ENCODE results near the gene STARD9. TPM values are rescaled to one million over a fixed set of nuclear protein-coding genes. Genes with fewer than 3 reads are reported as not detected.

Gene STARD9
- polyA plus RNA-seq, 3 donors = 0.39 TPM; not detected in 2

DNA sequence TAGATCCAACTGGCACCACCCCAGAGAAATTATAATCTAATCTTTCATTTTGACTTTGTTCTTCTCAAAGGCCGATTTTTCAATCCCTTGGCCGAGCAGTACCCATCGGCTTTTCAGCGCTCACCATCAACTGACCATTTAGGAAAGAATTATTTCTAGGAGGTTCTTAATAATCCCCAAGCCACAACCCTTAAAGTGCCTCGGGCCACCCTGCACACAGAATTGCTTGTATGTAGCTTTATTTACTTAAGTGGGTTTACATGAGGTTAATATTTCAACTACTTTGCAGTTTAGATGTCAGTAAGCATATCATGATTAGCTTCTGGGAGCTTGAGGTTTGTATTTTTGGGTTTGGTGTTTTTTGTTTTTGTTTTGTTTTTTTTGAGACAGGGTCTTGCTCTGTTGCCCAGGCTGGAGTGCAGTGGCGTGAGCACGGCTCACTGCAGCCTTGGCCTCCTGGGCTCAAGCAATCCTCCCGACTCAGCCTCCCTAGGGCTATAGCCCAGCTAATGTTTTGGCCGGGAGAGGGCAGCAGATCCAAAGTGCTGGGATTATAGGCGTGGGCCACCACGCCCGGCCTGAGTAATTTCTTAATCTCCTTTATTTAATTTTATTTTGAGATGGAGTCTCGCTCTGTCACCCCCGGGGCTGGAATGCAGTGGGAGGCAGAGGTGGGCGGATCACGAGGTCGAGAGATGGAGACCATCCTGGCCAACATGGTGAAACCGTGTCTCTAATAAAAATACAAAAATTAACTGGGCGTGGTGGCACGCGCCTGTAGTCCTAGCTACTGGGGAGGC, 162.3 kb downstream of the STARD9 start:
- H3K27me3 ChIP-seq (ENCODE audit: control insufficient read depth in 2 of 2, insufficient read depth in 2 of 2, low read length in 2 of 2) = no peaks in the 10 kb centered on the region
- Mint-ChIP-seq H3K27ac (peak overlapping the region in 6 of 7 donors; percentile 11 to 68 (median 44)), H3K9me3 (no peaks in the 10 kb centered on the region), H3K4me3 (peak overlapping the region; percentile 83 to 84), H3K27me3 (ENCODE audit: low read depth in 3 of 3) (peaks cover 0 to 2% (median 0%) of the 10 kb centered on the region in 3 donors), H3K36me3 (peaks cover 25 to 29% of the 10 kb centered on the region in 2 donors), H3K4me1 (peaks cover 14% of the 10 kb centered on the region)
- no peaks in the 10 kb centered on the region for H4K20me1 ChIP-seq (ENCODE audit: insufficient read depth, low read length)
- peak overlapping the region; percentile 53 to 93 (median 54) for H3K4me3 ChIP-seq (replicated peaks in 1 of 3; ENCODE audit: low read depth in 2 of 3, low read length in 3 of 3)
- H3K36me3 ChIP-seq (replicated peaks in 1 of 2; ENCODE audit: control insufficient read depth in 1 of 2, insufficient read depth in 2 of 2, low read length in 2 of 2) = peaks cover 19 to 46% of the 10 kb centered on the region in 2 donors
- H3K9ac ChIP-seq (ENCODE audit: insufficient read depth, low read length, poor library complexity, severe bottlenecking) = peak overlapping the region; percentile 89
- no peak for TF ChIP-seq CTCF (IDR thresholded peaks at IDR 0.05)
- no peak for DNase-seq
- intact Hi-C loops (cut with micrococcal nuclease) = loop anchor here (5.0 to 10.0 kb wide), 2 partner anchors 185 to 187 kb away; partner anchors contain the start of gene TTBK2 (in 2 of the 2)
- H2AFZ ChIP-seq (ENCODE audit: insufficient read depth, low read depth, low read length, poor library complexity, severe bottlenecking) = peak overlapping the region; percentile 89
- H3K79me2 ChIP-seq (ENCODE audit: insufficient read depth, low read length) = peaks cover 16% of the 10 kb centered on the region
- H3K27ac ChIP-seq (ENCODE audit: low read depth in 1 of 2, low read length in 2 of 2) = peak overlapping the region; percentile 13 to 64
- H3K9me3 ChIP-seq (replicated peaks in 1 of 2; ENCODE audit: control insufficient read depth in 1 of 2, insufficient read depth in 1 of 2, low read length in 2 of 2) = no peaks in the 10 kb centered on the region
- 100% methylated on average over 7 of the region's 21 CpGs for WGBS (ENCODE audit: insufficient coverage)
- peaks cover 11 to 19% of the 10 kb centered on the region in 2 donors for H3K4me1 ChIP-seq (ENCODE audit: control insufficient read depth in 1 of 2, insufficient read depth in 2 of 2, low read length in 2 of 2)
- H3K4me2 ChIP-seq (replicated peaks; ENCODE audit: extremely low read depth, low read length, poor library complexity, severe bottlenecking) = peak overlapping the region; percentile 89

GRCh38 chr15:42741710-42742109, 166.3 kb downstream of the STARD9 start:
- DNase-seq = no peak
- no peak overlapping the region for H3K4me3 Mint-ChIP-seq
- H3K9ac ChIP-seq (ENCODE audit: insufficient read depth, low read length, poor library complexity, severe bottlenecking) = no peak overlapping the region
- H3K9me3 Mint-ChIP-seq = no peaks in the 10 kb centered on the region
- H3K4me2 ChIP-seq (replicated peaks; ENCODE audit: extremely low read depth, low read length, poor library complexity, severe bottlenecking) = no peak overlapping the region
- no peaks in the 10 kb centered on the region for H3K27me3 Mint-ChIP-seq (ENCODE audit: low read depth in 3 of 3)
- H3K79me2 ChIP-seq (ENCODE audit: insufficient read depth, low read length) = peaks cover under 1% of the 10 kb centered on the region
- peaks cover 28 to 39% of the 10 kb centered on the region in 2 donors for H3K36me3 Mint-ChIP-seq
- H3K36me3 ChIP-seq (replicated peaks in 1 of 2; ENCODE audit: control insufficient read depth in 1 of 2, insufficient read depth in 2 of 2, low read length in 2 of 2) = peaks cover 9 to 55% of the 10 kb centered on the region in 2 donors
- intact Hi-C loops (cut with micrococcal nuclease) = no loop called here
- whole genome bisulfite sequencing (ENCODE audit: insufficient coverage) = no CpG with 5 or more reads among the region's 2 CpGs
- peaks cover 5 to 8% of the 10 kb centered on the region in 2 donors for H3K4me1 ChIP-seq (ENCODE audit: control insufficient read depth in 1 of 2, insufficient read depth in 2 of 2, low read length in 2 of 2)
- no peak overlapping the region for H3K27ac Mint-ChIP-seq
- no peaks in the 10 kb centered on the region for H3K27me3 ChIP-seq (ENCODE audit: control insufficient read depth in 2 of 2, insufficient read depth in 2 of 2, low read length in 2 of 2)
- H2AFZ ChIP-seq (ENCODE audit: insufficient read depth, low read depth, low read length, poor library complexity, severe bottlenecking) = no peak overlapping the region
- H4K20me1 ChIP-seq (ENCODE audit: insufficient read depth, low read length) = no peaks in the 10 kb centered on the region
- no peak overlapping the region for H3K27ac ChIP-seq (ENCODE audit: low read depth in 1 of 2, low read length in 2 of 2)
- TF ChIP-seq CTCF (IDR thresholded peaks at IDR 0.05) = no peak
- H3K9me3 ChIP-seq (replicated peaks in 1 of 2; ENCODE audit: control insufficient read depth in 1 of 2, insufficient read depth in 1 of 2, low read length in 2 of 2) = no peaks in the 10 kb centered on the region
- H3K4me3 ChIP-seq (replicated peaks in 1 of 3; ENCODE audit: low read depth in 2 of 3, low read length in 3 of 3) = no peak overlapping the region
- H3K4me1 Mint-ChIP-seq = peaks cover 5% of the 10 kb centered on the region
